Mesodermal cell (in vitro differentiated cells): ENCODE data around the gene SRCAP.

Experiments used
- H3K27ac ChIP-seq: 2 replicates; pipeline ENCODE4 v1.7.0; 2013; ENCODE audit warnings: mild to moderate bottlenecking, low read depth, low read length, moderate library complexity; ENCODE audit not compliant: severe bottlenecking
- H3K36me3 ChIP-seq: 2 replicates; pipeline ENCODE4 v1.7.1; 2013; ENCODE audit warnings: mild to moderate bottlenecking, low read length, moderate library complexity; ENCODE audit not compliant: control insufficient read depth, insufficient read depth
- H3K4me1 ChIP-seq: one replicate; pipeline ENCODE4 v1.7.1; 2013; ENCODE audit warnings: mild to moderate bottlenecking, low read length; ENCODE audit not compliant: insufficient read depth, control insufficient read depth, poor library complexity, severe bottlenecking
- H3K4me3 ChIP-seq: 2 replicates; pipeline ENCODE4 v1.7.0; 2013; ENCODE audit warnings: low read length, control low read depth, mild to moderate bottlenecking; ENCODE audit not compliant: insufficient read depth, poor library complexity, severe bottlenecking; ENCODE audit errors: extremely low read depth
- H3K9me3 ChIP-seq: 2 replicates; pipeline ENCODE4 v1.7.1; 2013; ENCODE audit warnings: mild to moderate bottlenecking, low read length, moderate library complexity; ENCODE audit not compliant: control insufficient read depth
- WGBS, 2 experiments: methylation state at CpG; one replicate each; pipeline ENCODE4 v1.1.5; 2013; ENCODE audit warnings: missing lambda C conversion rate in 2 of 2; ENCODE audit not compliant: insufficient coverage in 2 of 2; 5-methylcytosine and 5-hydroxymethylcytosine counted together

Gene SRCAP

GRCh38 chr16:30760001-30760559, 61.1 kb downstream of the SRCAP start:
- H3K27ac ChIP-seq, result no peak overlapping the region
- H3K9me3 ChIP-seq, result no peaks in the 10 kb centered on the region
- 78 to 87% methylated on average over 4 to 5 of the region's 7 CpGs for WGBS, 2 experiments
- H3K4me1 ChIP-seq, result peaks cover 17% of the 10 kb centered on the region
- H3K36me3 ChIP-seq, result peaks cover 61% of the 10 kb centered on the region
- H3K4me3 ChIP-seq, result peak overlapping the region; percentile 87

- 30 to 31% methylated on average over 23 to 24 of the region's 26 CpGs for WGBS, 2 experiments
- no peaks in the 10 kb centered on the region for H3K9me3 ChIP-seq
- H3K27ac ChIP-seq, result peak overlapping the region; percentile 75
- H3K4me1 ChIP-seq, result peaks cover 17% of the 10 kb centered on the region
- peaks cover 63% of the 10 kb centered on the region for H3K36me3 ChIP-seq
- H3K4me3 ChIP-seq, result peak overlapping the region; percentile 87
Measured at GRCh38 chr16:30760577-30761426, 61.8 kb downstream of the SRCAP start.

- H3K9me3 ChIP-seq, result no peaks in the 10 kb centered on the region
- H3K36me3 ChIP-seq, result peaks cover 64% of the 10 kb centered on the region
- peak overlapping the region; percentile 87 for H3K4me3 ChIP-seq
- WGBS, 2 experiments, result 0% methylated on average over 51 to 58 of the region's 64 CpGs
- peak overlapping the region; percentile 75 for H3K27ac ChIP-seq
- peaks cover 17% of the 10 kb centered on the region for H3K4me1 ChIP-seq
Measured at GRCh38 chr16:30761427-30761927, 62.5 kb downstream of the SRCAP start.

- Histone ChIP-seq H3K9me3 (no peaks in the 10 kb centered on the region), H3K4me3 (peak within 1 kb of the TSS; percentile 87), H3K36me3 (peaks cover 64% of the 10 kb centered on the region), H3K4me1 (peaks cover 17% of the 10 kb centered on the region), H3K27ac (peak within 1 kb of the TSS; percentile 76)
- 2% methylated on average over 45 to 46 of the region's 60 CpGs for WGBS, 2 experiments
Measured at GRCh38 chr16:30761928-30762902, 63.2 kb downstream of the SRCAP start, which contains the start of the genes CFAP119 and RNF40. TSS of gene CFAP119 (minus strand) at chr16:30762062. CDS start at chr16:30761748, 314 bp downstream. TSS of gene RNF40 (plus strand) at chr16:30762322. CDS start at chr16:30762546, 224 bp downstream.

- Histone ChIP-seq H3K27ac (peak overlapping the region; percentile 76), H3K4me1 (peaks cover 17% of the 10 kb centered on the region), H3K4me3 (peak overlapping the region; percentile 87), H3K36me3 (peaks cover 70% of the 10 kb centered on the region), H3K9me3 (no peaks in the 10 kb centered on the region)
- 81 to 92% methylated on average over 9 to 13 of the region's 15 CpGs for WGBS, 2 experiments
Measured at GRCh38 chr16:30762991-30763725, 64.2 kb downstream of the SRCAP start.

GRCh38 chr16:30764086-30764485, 65.1 kb downstream of the SRCAP start:
- no peaks in the 10 kb centered on the region for H3K9me3 ChIP-seq
- peaks cover 17% of the 10 kb centered on the region for H3K4me1 ChIP-seq
- H3K36me3 ChIP-seq, result peaks cover 79% of the 10 kb centered on the region
- H3K27ac ChIP-seq, result no peak overlapping the region
- WGBS, 2 experiments, result 98% methylated on average over 10 of the region's 11 CpGs
- no peak overlapping the region for H3K4me3 ChIP-seq

GRCh38 chr16:30764816-30765465, 66.0 kb downstream of the SRCAP start:
- Histone ChIP-seq H3K4me1 (peaks cover 17% of the 10 kb centered on the region), H3K4me3 (no peak overlapping the region), H3K36me3 (peaks cover 79% of the 10 kb centered on the region), H3K9me3 (no peaks in the 10 kb centered on the region), H3K27ac (no peak overlapping the region)
- 92 to 96% methylated on average over 11 to 12 of the region's 12 CpGs for WGBS, 2 experiments

- H3K36me3 ChIP-seq, result peaks cover 88% of the 10 kb centered on the region
- peaks cover 15% of the 10 kb centered on the region for H3K4me1 ChIP-seq
- WGBS, 2 experiments, result 95 to 97% methylated on average over 28 of the region's 29 CpGs
- no peak overlapping the region for H3K27ac ChIP-seq
- no peaks in the 10 kb centered on the region for H3K9me3 ChIP-seq
- H3K4me3 ChIP-seq, result no peak overlapping the region
Measured at GRCh38 chr16:30766206-30766932, 67.4 kb downstream of the SRCAP start.

GRCh38 chr16:30766933-30767284, 67.9 kb downstream of the SRCAP start:
- WGBS, 2 experiments, result 91 to 97% methylated on average over 3 to 4 of the region's 4 CpGs
- no peak overlapping the region for H3K4me3 ChIP-seq
- no peak overlapping the region for H3K27ac ChIP-seq
- no peaks in the 10 kb centered on the region for H3K9me3 ChIP-seq
- H3K4me1 ChIP-seq, result peaks cover 15% of the 10 kb centered on the region
- H3K36me3 ChIP-seq, result peaks cover 93% of the 10 kb centered on the region
